Fibroblast of skin of back (primary cell): ENCODE results near the gene PODNL1.
A peak's percentile ranks its signal among the peaks of the same experiment; 100 is the strongest.
"Not testable (repeated sequence)": the region's sequence is repeated elsewhere in the genome, so short reads cannot be mapped to it uniquely, and the experiment has no call there.

Source experiments
- DNase-seq: peaks from one replicate; pipeline ENCODE4 v3.0.0-alpha.2; 2013

PODNL1 gene

GRCh38 chr19:13923194-13923987 is 14.8 kb downstream of the PODNL1 start:
- no peak for DNase-seq

- not testable (repeated sequence) for DNase-seq
These were observed 16.1 kb downstream of the PODNL1 start for GRCh38 chr19:13922118-13922517.

- DNase-seq: peak; percentile 72
These were observed 17.1 kb downstream of the PODNL1 start for GRCh38 chr19:13920940-13921747.

- no peak for DNase-seq
These were observed 17.7 kb downstream of the PODNL1 start for GRCh38 chr19:13920524-13920923.

- no peak for DNase-seq
These were observed 19.3 kb downstream of the PODNL1 start for GRCh38 chr19:13918726-13919411.

GRCh38 chr19:13917888-13918406 is 20.3 kb downstream of the PODNL1 start:
- DNase-seq: no peak

GRCh38 chr19:13914777-13915176 is 23.4 kb downstream of the PODNL1 start:
- no peak for DNase-seq

- DNase-seq: no peak
These were observed 24.9 kb downstream of the PODNL1 start for GRCh38 chr19:13913352-13913751.

GRCh38 chr19:13909430-13909829 is 28.8 kb downstream of the PODNL1 start:
- DNase-seq: no peak

- no peak for DNase-seq
These were observed 29.5 kb downstream of the PODNL1 start for GRCh38 chr19:13908674-13909073.

GRCh38 chr19:13906910-13907309 is 31.3 kb downstream of the PODNL1 start:
- DNase-seq: no peak

GRCh38 chr19:13906521-13906904 is 31.7 kb downstream of the PODNL1 start:
- no peak for DNase-seq

- peak; percentile 84 for DNase-seq
These were observed 32.3 kb downstream of the PODNL1 start, which contains the start of the genes BRME1 and CC2D1A for GRCh38 chr19:13905634-13906520. Gene BRME1, minus strand, starts transcription at chr19:13906117. Its CDS starts 1,225 bp downstream, at chr19:13904892. Gene CC2D1A, plus strand, starts transcription at chr19:13906201. Its CDS starts 241 bp downstream, at chr19:13906442.

- peak; percentile 9 for DNase-seq
These were observed 35.1 kb downstream of the PODNL1 start for GRCh38 chr19:13902993-13903555.

- peak; percentile 19 for DNase-seq
These were observed 38.2 kb downstream of the PODNL1 start for GRCh38 chr19:13899912-13900584.

GRCh38 chr19:13899393-13899792 is 38.8 kb downstream of the PODNL1 start:
- no peak for DNase-seq

- DNase-seq: no peak
These were observed 42.0 kb downstream of the PODNL1 start for GRCh38 chr19:13896227-13896626.

GRCh38 chr19:13894552-13894951 is 43.7 kb downstream of the PODNL1 start:
- no peak for DNase-seq

GRCh38 chr19:13892870-13893269 is 45.3 kb downstream of the PODNL1 start:
- DNase-seq: no peak

- no peak for DNase-seq
These were observed 48.1 kb downstream of the PODNL1 start for GRCh38 chr19:13890136-13890535.

GRCh38 chr19:13888281-13888680 is 49.9 kb downstream of the PODNL1 start:
- no peak for DNase-seq
